Osteocyte (in vitro differentiated cells): ENCODE data around the gene EPHB2. TPM values are rescaled to one million over a fixed set of nuclear protein-coding genes. Genes with fewer than 3 reads are reported as not detected.
A peak's percentile ranks its signal among the peaks of the same experiment; 100 is the strongest.

Source experiments
- DNase-seq: peaks from one replicate; pipeline ENCODE4 v3.0.0; 2021; ENCODE audit warnings: mixed read lengths; ENCODE audit not compliant: unreplicated experiment; ENCODE audit errors: extremely low spot score
- H3K27ac Mint-ChIP-seq: one replicate; pipeline ENCODE4 v1.8.0; 2021; ENCODE audit warnings: mild to moderate bottlenecking, mixed read lengths; ENCODE audit not compliant: unreplicated experiment
- H3K27me3 Mint-ChIP-seq: one replicate; pipeline ENCODE4 v1.8.0; 2021; ENCODE audit warnings: mixed read lengths; ENCODE audit not compliant: unreplicated experiment
- H3K36me3 Mint-ChIP-seq: one replicate; pipeline ENCODE4 v1.8.0; 2021; ENCODE audit warnings: mixed read lengths; ENCODE audit not compliant: unreplicated experiment
- H3K4me1 Mint-ChIP-seq: one replicate; pipeline ENCODE4 v1.8.0; 2021; ENCODE audit warnings: mixed read lengths; ENCODE audit not compliant: unreplicated experiment
- H3K4me3 Mint-ChIP-seq: one replicate; pipeline ENCODE4 v1.8.0; 2021; ENCODE audit warnings: mild to moderate bottlenecking, moderate library complexity, mixed read lengths; ENCODE audit not compliant: unreplicated experiment
- H3K9me3 Mint-ChIP-seq: one replicate; pipeline ENCODE4 v1.8.0; 2021; ENCODE audit warnings: mixed read lengths; ENCODE audit not compliant: unreplicated experiment
- total RNA-seq: library from RNA; stranded (reverse); gene quantifications from 2 replicates; pipeline ENCODE4 v1.2.1, GENCODE V29; 2021
- TF ChIP-seq, protein P1 (sequence below): fragments of 200-600 bp; sonication (generic); IDR thresholded peaks from 2 replicates; pipeline ENCODE4 v1.5.0; 2021; ENCODE audit warnings: antibody characterized with exemption, mild to moderate bottlenecking, moderate library complexity

The EPHB2 gene
- total RNA-seq, 1 donor from 2014 or later: 32.5 TPM

- TF ChIP-seq, protein P1, sequence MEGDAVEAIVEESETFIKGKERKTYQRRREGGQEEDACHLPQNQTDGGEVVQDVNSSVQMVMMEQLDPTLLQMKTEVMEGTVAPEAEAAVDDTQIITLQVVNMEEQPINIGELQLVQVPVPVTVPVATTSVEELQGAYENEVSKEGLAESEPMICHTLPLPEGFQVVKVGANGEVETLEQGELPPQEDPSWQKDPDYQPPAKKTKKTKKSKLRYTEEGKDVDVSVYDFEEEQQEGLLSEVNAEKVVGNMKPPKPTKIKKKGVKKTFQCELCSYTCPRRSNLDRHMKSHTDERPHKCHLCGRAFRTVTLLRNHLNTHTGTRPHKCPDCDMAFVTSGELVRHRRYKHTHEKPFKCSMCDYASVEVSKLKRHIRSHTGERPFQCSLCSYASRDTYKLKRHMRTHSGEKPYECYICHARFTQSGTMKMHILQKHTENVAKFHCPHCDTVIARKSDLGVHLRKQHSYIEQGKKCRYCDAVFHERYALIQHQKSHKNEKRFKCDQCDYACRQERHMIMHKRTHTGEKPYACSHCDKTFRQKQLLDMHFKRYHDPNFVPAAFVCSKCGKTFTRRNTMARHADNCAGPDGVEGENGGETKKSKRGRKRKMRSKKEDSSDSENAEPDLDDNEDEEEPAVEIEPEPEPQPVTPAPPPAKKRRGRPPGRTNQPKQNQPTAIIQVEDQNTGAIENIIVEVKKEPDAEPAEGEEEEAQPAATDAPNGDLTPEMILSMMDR: no peak
- Mint-ChIP-seq H3K4me3 (no peak overlapping the region), H3K4me1 (peaks cover 11% of the 10 kb centered on the region), H3K27ac (no peak overlapping the region), H3K27me3 (no peaks in the 10 kb centered on the region), H3K36me3 (peaks cover 8% of the 10 kb centered on the region), H3K9me3 (no peaks in the 10 kb centered on the region)
- DNase-seq: no peak
These were observed 162.5 kb downstream of the EPHB2 start for GRCh38 chr1:22872981-22873664.

- no peak for DNase-seq
- peaks cover 17% of the 10 kb centered on the region for H3K4me1 Mint-ChIP-seq
- H3K4me3 Mint-ChIP-seq: no peak overlapping the region
- TF ChIP-seq, protein P1: no peak
- peaks cover 5% of the 10 kb centered on the region for H3K36me3 Mint-ChIP-seq
- H3K27me3 Mint-ChIP-seq: no peaks in the 10 kb centered on the region
- H3K27ac Mint-ChIP-seq: no peak overlapping the region
- no peaks in the 10 kb centered on the region for H3K9me3 Mint-ChIP-seq
These were observed 164.1 kb downstream of the EPHB2 start for GRCh38 chr1:22874785-22875184.

GRCh38 chr1:22875241-22875640, 164.6 kb downstream of the EPHB2 start:
- no peak for DNase-seq
- peaks cover 20% of the 10 kb centered on the region for H3K4me1 Mint-ChIP-seq
- TF ChIP-seq, protein P1: no peak
- H3K27me3 Mint-ChIP-seq: no peaks in the 10 kb centered on the region
- H3K4me3 Mint-ChIP-seq: no peak overlapping the region
- H3K9me3 Mint-ChIP-seq: no peaks in the 10 kb centered on the region
- H3K27ac Mint-ChIP-seq: no peak overlapping the region
- peaks cover 5% of the 10 kb centered on the region for H3K36me3 Mint-ChIP-seq

DNA sequence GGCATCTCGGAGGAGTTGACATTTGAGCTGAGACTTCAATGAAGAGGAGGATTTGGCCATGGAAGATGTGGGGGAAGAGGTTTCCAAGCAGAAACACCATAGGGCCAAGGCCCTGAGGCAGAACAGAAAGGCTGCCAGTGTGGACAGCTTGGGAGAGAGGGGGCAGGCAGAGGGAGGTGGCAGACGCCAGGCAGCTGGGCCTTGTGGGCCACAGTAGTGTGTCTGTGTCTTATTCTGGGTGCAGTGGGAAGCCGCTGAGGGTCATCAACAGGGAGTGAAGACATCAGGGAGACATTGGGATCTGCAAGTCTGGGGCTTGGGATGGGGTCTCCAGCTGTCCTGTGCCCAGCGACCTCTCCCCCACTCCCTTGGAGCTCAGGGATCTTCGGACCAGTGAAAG, 165.2 kb downstream of the EPHB2 start:
- peak overlapping the region; percentile 12 for H3K27ac Mint-ChIP-seq

More for the DNA sequence above, 165.2 kb downstream of the EPHB2 start:
- H3K36me3 Mint-ChIP-seq: peaks cover 5% of the 10 kb centered on the region
- H3K4me1 Mint-ChIP-seq: peaks cover 23% of the 10 kb centered on the region
- no peak overlapping the region for H3K4me3 Mint-ChIP-seq
- TF ChIP-seq, protein P1: no peak
- no peaks in the 10 kb centered on the region for H3K9me3 Mint-ChIP-seq
- H3K27me3 Mint-ChIP-seq: no peaks in the 10 kb centered on the region
- DNase-seq: no peak
